GM18867 (cell line): ENCODE results near the gene SPRYD7.

Experiments used
- ATAC-seq: cut with Tn5 transposase; IDR thresholded peaks from one replicate; pipeline ENCODE4 v1.9.1; 2021; ENCODE audit warnings: mild to moderate bottlenecking, moderate library complexity; ENCODE audit not compliant: unreplicated experiment

SPRYD7 gene

GRCh38 chr13:49864509-49864908 lies 71.6 kb downstream of the SPRYD7 start:
- ATAC-seq = no peak
